GM12872 (cell line): Measurements from ENCODE around the gene ZRANB2.

Experiments used
- TF ChIP-seq, protein P1 (sequence below): IDR thresholded peaks from 3 replicates; pipeline ENCODE4 v1.5.1; 2011; ENCODE audit warnings: low read depth, mild to moderate bottlenecking, low read length, moderate library complexity; ENCODE audit not compliant: insufficient read depth

The ZRANB2 gene

DNA sequence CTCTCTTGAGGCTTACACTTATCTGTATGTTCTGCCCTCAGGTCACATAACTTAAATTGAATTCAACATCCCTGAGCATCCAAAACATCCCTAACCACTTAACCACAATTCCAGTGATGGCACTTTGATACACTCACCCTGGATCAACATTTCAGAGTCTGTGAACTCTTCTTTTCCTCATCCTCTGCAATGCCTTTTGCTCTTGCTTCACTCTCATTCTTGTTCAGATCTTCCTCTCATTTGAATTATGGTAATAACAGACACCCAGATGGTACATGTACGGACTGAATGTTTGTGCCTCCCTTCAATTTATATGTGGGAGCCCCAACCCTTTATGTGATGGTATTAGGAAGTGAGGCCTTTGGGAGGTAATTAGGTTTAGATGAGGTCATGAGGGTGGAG, 66.7 kb downstream of the ZRANB2 start:
- TF ChIP-seq, protein P1, sequence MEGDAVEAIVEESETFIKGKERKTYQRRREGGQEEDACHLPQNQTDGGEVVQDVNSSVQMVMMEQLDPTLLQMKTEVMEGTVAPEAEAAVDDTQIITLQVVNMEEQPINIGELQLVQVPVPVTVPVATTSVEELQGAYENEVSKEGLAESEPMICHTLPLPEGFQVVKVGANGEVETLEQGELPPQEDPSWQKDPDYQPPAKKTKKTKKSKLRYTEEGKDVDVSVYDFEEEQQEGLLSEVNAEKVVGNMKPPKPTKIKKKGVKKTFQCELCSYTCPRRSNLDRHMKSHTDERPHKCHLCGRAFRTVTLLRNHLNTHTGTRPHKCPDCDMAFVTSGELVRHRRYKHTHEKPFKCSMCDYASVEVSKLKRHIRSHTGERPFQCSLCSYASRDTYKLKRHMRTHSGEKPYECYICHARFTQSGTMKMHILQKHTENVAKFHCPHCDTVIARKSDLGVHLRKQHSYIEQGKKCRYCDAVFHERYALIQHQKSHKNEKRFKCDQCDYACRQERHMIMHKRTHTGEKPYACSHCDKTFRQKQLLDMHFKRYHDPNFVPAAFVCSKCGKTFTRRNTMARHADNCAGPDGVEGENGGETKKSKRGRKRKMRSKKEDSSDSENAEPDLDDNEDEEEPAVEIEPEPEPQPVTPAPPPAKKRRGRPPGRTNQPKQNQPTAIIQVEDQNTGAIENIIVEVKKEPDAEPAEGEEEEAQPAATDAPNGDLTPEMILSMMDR, result no peak
